ENCODE measurements around the gene MAGED1. TPM values are rescaled to one million over a fixed set of nuclear protein-coding genes. Genes with fewer than 3 reads are reported as not detected.

Gene MAGED1
- total RNA-seq, 2 donors from 2014 or later, result 51.6 to 56.6 TPM

- Histone ChIP-seq H3K9me3 (no peaks in the 10 kb centered on the region), H3K36me3 (no peaks in the 10 kb centered on the region), H3K4me3 (no peak overlapping the region), H3K27me3 (replicated peaks; ENCODE audit: insufficient read depth) (no peaks in the 10 kb centered on the region), H3K27ac (no peak overlapping the region), H3K4me1 (ENCODE audit: control insufficient read depth in 1 of 2, low read depth in 2 of 2) (no peaks in the 10 kb centered on the region)
- no peak for ATAC-seq (ENCODE audit: insufficient number of reproducible peaks, low FRiP score, low read depth)
- no peak for TF ChIP-seq CTCF (IDR thresholded peaks at IDR 0.05)
- DNase-seq (ENCODE audit: low spot score), result no peak
These were observed 40.8 kb upstream of the MAGED1 start for GRCh38 chrX:51852621-51853020.

GRCh38 chrX:51853251-51853650, 40.2 kb upstream of the MAGED1 start:
- H3K36me3 ChIP-seq, result no peaks in the 10 kb centered on the region
- no peaks in the 10 kb centered on the region for H3K9me3 ChIP-seq
- H3K4me3 ChIP-seq, result no peak overlapping the region
- H3K27me3 ChIP-seq (replicated peaks; ENCODE audit: insufficient read depth), result no peaks in the 10 kb centered on the region
- no peak overlapping the region for H3K27ac ChIP-seq
- no peaks in the 10 kb centered on the region for H3K4me1 ChIP-seq (ENCODE audit: control insufficient read depth in 1 of 2, low read depth in 2 of 2)
- no peak for TF ChIP-seq CTCF (IDR thresholded peaks at IDR 0.05)
- ATAC-seq (ENCODE audit: insufficient number of reproducible peaks, low FRiP score, low read depth), result no peak
- no peak for DNase-seq (ENCODE audit: low spot score)

GRCh38 chrX:51855698-51856097, 37.7 kb upstream of the MAGED1 start:
- H3K27ac ChIP-seq, result no peak overlapping the region
- no peaks in the 10 kb centered on the region for H3K4me1 ChIP-seq (ENCODE audit: control insufficient read depth in 1 of 2, low read depth in 2 of 2)
- no peak for ATAC-seq (ENCODE audit: insufficient number of reproducible peaks, low FRiP score, low read depth)
- TF ChIP-seq CTCF (IDR thresholded peaks at IDR 0.05), result no peak
- no peaks in the 10 kb centered on the region for H3K9me3 ChIP-seq
- no peaks in the 10 kb centered on the region for H3K27me3 ChIP-seq (replicated peaks; ENCODE audit: insufficient read depth)
- DNase-seq (ENCODE audit: low spot score), result no peak
- no peaks in the 10 kb centered on the region for H3K36me3 ChIP-seq
- no peak overlapping the region for H3K4me3 ChIP-seq

- ATAC-seq (ENCODE audit: insufficient number of reproducible peaks, low FRiP score, low read depth) (no peak), DNase-seq (ENCODE audit: low spot score) (no peak)
- Histone ChIP-seq H3K4me3 (no peak overlapping the region), H3K4me1 (ENCODE audit: control insufficient read depth in 1 of 2, low read depth in 2 of 2) (no peaks in the 10 kb centered on the region), H3K27ac (no peak overlapping the region), H3K36me3 (no peaks in the 10 kb centered on the region), H3K27me3 (replicated peaks; ENCODE audit: insufficient read depth) (no peaks in the 10 kb centered on the region), H3K9me3 (no peaks in the 10 kb centered on the region)
- no peak for TF ChIP-seq CTCF (IDR thresholded peaks at IDR 0.05)
These were observed 36.2 kb upstream of the MAGED1 start for GRCh38 chrX:51857159-51857733.

- TF ChIP-seq CTCF (IDR thresholded peaks at IDR 0.05), result no peak
- DNase-seq (ENCODE audit: low spot score), result no peak
- ATAC-seq (ENCODE audit: insufficient number of reproducible peaks, low FRiP score, low read depth), result no peak
- no peaks in the 10 kb centered on the region for H3K27me3 ChIP-seq (replicated peaks; ENCODE audit: insufficient read depth)
- no peak overlapping the region for H3K27ac ChIP-seq
- no peaks in the 10 kb centered on the region for H3K9me3 ChIP-seq
- no peak overlapping the region for H3K4me3 ChIP-seq
- no peaks in the 10 kb centered on the region for H3K4me1 ChIP-seq (ENCODE audit: control insufficient read depth in 1 of 2, low read depth in 2 of 2)
- H3K36me3 ChIP-seq, result no peaks in the 10 kb centered on the region
These were observed 32.7 kb upstream of the MAGED1 start for GRCh38 chrX:51860679-51861078.
